ENCODE data around the gene KCNN4. TPM values are rescaled to one million over a fixed set of nuclear protein-coding genes. Genes with fewer than 3 reads are reported as not detected.
"Not testable (repeated sequence)": the region's sequence is repeated elsewhere in the genome, so short reads cannot be mapped to it uniquely, and the experiment has no call there.

KCNN4 gene
- total RNA-seq, 1 experiment from 2014 or later: 45.9 TPM

DNA sequence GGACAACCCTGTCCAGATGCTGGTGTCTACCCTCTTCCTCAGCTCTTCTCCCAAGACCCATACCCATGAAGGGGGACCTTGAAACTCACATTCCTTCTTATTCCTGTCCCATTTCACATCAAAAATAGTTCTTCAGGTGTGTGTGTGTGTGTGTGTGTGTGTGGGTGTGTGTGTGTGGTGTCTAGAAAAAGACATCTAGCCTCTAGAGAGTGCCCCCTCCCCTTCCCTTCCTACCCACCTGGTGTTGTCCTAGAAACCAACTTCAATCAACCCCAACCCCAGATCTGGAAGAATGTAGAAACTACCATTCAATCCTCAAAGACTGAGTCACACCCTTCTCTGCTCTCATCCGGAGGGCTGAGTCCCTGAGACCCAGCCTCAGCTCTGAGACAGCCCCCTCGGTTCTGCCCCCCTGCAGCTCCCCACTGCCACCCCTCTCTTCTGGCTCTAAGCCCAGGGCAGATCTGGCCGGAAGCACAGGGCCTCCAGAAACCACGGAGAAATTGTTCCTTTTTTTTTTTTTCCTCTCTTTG lies 3.5 kb downstream of the KCNN4 start:
- peaks cover 53% of the 10 kb centered on the region for H3K4me1 Mint-ChIP-seq (ENCODE audit: insufficient read depth, unreplicated experiment)
- ChIA-PET POLR2A (interaction anchor here (0.6 to 11.0 kb wide), 2 partner anchors 18 to 248 kb away, joined by 3 to 409 read pairs; partner anchors contain the start of gene SMG9), CTCF (interaction anchor here (0.7 to 5.9 kb wide), 7 partner anchors 9 to 109 kb away, joined by 3 to 71 read pairs (median 4); partner anchors contain the start of gene SMG9)
- no TSS peak for BruUV-seq (replicated peaks)
- intact Hi-C loops (cut with micrococcal nuclease): no loop called here
- no peak for TF ChIP-seq CTCF (IDR thresholded peaks at IDR 0.05; ENCODE audit: unreplicated experiment)
- H3K27me3 Mint-ChIP-seq (ENCODE audit: insufficient read depth, unreplicated experiment): no peaks in the 10 kb centered on the region
- peak; percentile 60 for DNase-seq (ENCODE audit: unreplicated experiment)
- peak overlapping the region; percentile 94 for H3K27ac Mint-ChIP-seq (ENCODE audit: low read depth, unreplicated experiment)
- H3K4me3 Mint-ChIP-seq (ENCODE audit: unreplicated experiment): peak overlapping the region; percentile 86
- H3K36me3 Mint-ChIP-seq (ENCODE audit: insufficient read depth, unreplicated experiment): peaks cover 29% of the 10 kb centered on the region
- no peaks in the 10 kb centered on the region for H3K9me3 Mint-ChIP-seq (ENCODE audit: unreplicated experiment)

GRCh38 chr19:43776286-43776685 lies 4.5 kb downstream of the KCNN4 start:
- no peak for DNase-seq (ENCODE audit: unreplicated experiment)
- intact Hi-C loops (cut with micrococcal nuclease): no loop called here
- Mint-ChIP-seq H3K4me1 (ENCODE audit: insufficient read depth, unreplicated experiment) (peaks cover 43% of the 10 kb centered on the region), H3K4me3 (ENCODE audit: unreplicated experiment) (no peak overlapping the region), H3K27me3 (ENCODE audit: insufficient read depth, unreplicated experiment) (no peaks in the 10 kb centered on the region), H3K27ac (ENCODE audit: low read depth, unreplicated experiment) (no peak overlapping the region), H3K36me3 (ENCODE audit: insufficient read depth, unreplicated experiment) (peaks cover 38% of the 10 kb centered on the region), H3K9me3 (ENCODE audit: unreplicated experiment) (no peaks in the 10 kb centered on the region)
- no TSS peak for BruUV-seq (replicated peaks)
- no peak for TF ChIP-seq CTCF (IDR thresholded peaks at IDR 0.05; ENCODE audit: unreplicated experiment)
- ChIA-PET CTCF (interaction anchor here (2.1 to 4.9 kb wide), 2 partner anchors 23 to 31 kb away, joined by 15 to 32 read pairs; partner anchors contain the start of gene SMG9), POLR2A (interaction anchor here (11.0 kb wide), 1 partner anchor 17 kb away, joined by 409 read pairs; the partner anchor contains the start of gene SMG9)

GRCh38 chr19:43775299-43775890 lies 5.4 kb downstream of the KCNN4 start:
- H3K27me3 Mint-ChIP-seq (ENCODE audit: insufficient read depth, unreplicated experiment): no peaks in the 10 kb centered on the region
- ChIA-PET POLR2A (interaction anchor here (1.0 to 11.0 kb wide), 2 partner anchors 16 to 106 kb away, joined by 3 to 409 read pairs; partner anchors contain the start of genes PLAUR and SMG9), CTCF (interaction anchor here (1.3 kb wide), 1 partner anchor 9 kb away, joined by 5 read pairs; no protein-coding TSS in a partner anchor)
- no peak for DNase-seq (ENCODE audit: unreplicated experiment)
- no peak for TF ChIP-seq CTCF (IDR thresholded peaks at IDR 0.05; ENCODE audit: unreplicated experiment)
- H3K27ac Mint-ChIP-seq (ENCODE audit: low read depth, unreplicated experiment): peak overlapping the region; percentile 39
- peaks cover 39% of the 10 kb centered on the region for H3K4me1 Mint-ChIP-seq (ENCODE audit: insufficient read depth, unreplicated experiment)
- H3K4me3 Mint-ChIP-seq (ENCODE audit: unreplicated experiment): no peak overlapping the region
- H3K36me3 Mint-ChIP-seq (ENCODE audit: insufficient read depth, unreplicated experiment): peaks cover 42% of the 10 kb centered on the region
- intact Hi-C loops (cut with micrococcal nuclease): no loop called here
- no TSS peak for BruUV-seq (replicated peaks)
- H3K9me3 Mint-ChIP-seq (ENCODE audit: unreplicated experiment): no peaks in the 10 kb centered on the region

GRCh38 chr19:43774940-43775258 lies 5.9 kb downstream of the KCNN4 start:
- H3K27ac Mint-ChIP-seq (ENCODE audit: low read depth, unreplicated experiment); H3K27me3 Mint-ChIP-seq (ENCODE audit: insufficient read depth, unreplicated experiment); intact Hi-C loops (cut with micrococcal nuclease); H3K9me3 Mint-ChIP-seq (ENCODE audit: unreplicated experiment); BruUV-seq (replicated peaks); H3K4me3 Mint-ChIP-seq (ENCODE audit: unreplicated experiment); DNase-seq (ENCODE audit: unreplicated experiment): not testable (repeated sequence)
- H3K4me1 Mint-ChIP-seq (ENCODE audit: insufficient read depth, unreplicated experiment): peaks cover 43% of the 10 kb centered on the region
- H3K36me3 Mint-ChIP-seq (ENCODE audit: insufficient read depth, unreplicated experiment): peaks cover 47% of the 10 kb centered on the region
- CTCF ChIA-PET: interaction anchor here (1.3 kb wide), 1 partner anchor 8 kb away, joined by 5 read pairs; no protein-coding TSS in a partner anchor
- POLR2A ChIA-PET: interaction anchor here (1.0 to 11.0 kb wide), 2 partner anchors 16 to 105 kb away, joined by 3 to 409 read pairs; partner anchors contain the start of genes PLAUR and SMG9
